HepG2 (cell line): ENCODE data around the gene CDH23. TPM values are rescaled to one million over a fixed set of nuclear protein-coding genes. Genes with fewer than 3 reads are reported as not detected.

Source experiments
- ATAC-seq: fragments of 200-7000 bp; cut with Tn5 transposase; 3 replicates; pipeline ENCODE4 v1.9.1; 2020; ENCODE audit warnings: mild to moderate bottlenecking, moderate library complexity
- BruUV-seq: library from RNA; stranded (reverse); fragments of 400-500 nt; replicated peaks from 2 replicates; lab custom pipeline; 2021; lab: Mats Ljungman, UMichigan
- CTCF ChIA-PET: fragments of 300-600 bp; formaldehyde crosslinking; extraction: SDS; loops from one replicate; lab custom pipeline; 2021; ENCODE audit warnings: low total read pairs, inconsistent platforms, low intra/inter-chr PET ratio; lab: Yijun Ruan, JAX
- POLR2A ChIA-PET: fragments of 350-600 bp; sonication (Branson Sonifier 250); formaldehyde crosslinking; loops from one replicate; lab custom pipeline; 2020; ENCODE audit warnings: antibody characterized with exemption, inconsistent platforms; lab: Yijun Ruan, JAX
- DNase-seq: peaks from one replicate; pipeline ENCODE4 v3.0.0-alpha.2; 2015; ENCODE audit warnings: low spot score
- FAIRE-seq: peaks from 3 replicates; lab custom pipeline; 2011; peaks lifted over from hg19 to GRCh38; lab: Jason Lieb, UNC
- H2AFZ ChIP-seq: one replicate; pipeline ENCODE4 v1.6.1; 2011; ENCODE audit warnings: low read length, inconsistent platforms
- H3K27ac ChIP-seq: fragments of 300-600 bp; 3 replicates; pipeline ENCODE4 v1.8.0; 2011; ENCODE audit warnings: mixed run types, mild to moderate bottlenecking, mixed read lengths, low read length, inconsistent platforms; ENCODE audit not compliant: insufficient read depth; ENCODE audit errors: extremely low read length
- H3K27me3 ChIP-seq, 2 experiments: fragments of 200-600 bp in 1 of 2; 2 replicates in 1 of 2; 3 replicates in 1 of 2; pipeline versions ENCODE4 v1.6.0 to v1.8.0; 2011; ENCODE audit warnings: low read length in 2 of 2, mild to moderate bottlenecking in 2 of 2, moderate library complexity in 2 of 2, inconsistent platforms in 1 of 2; ENCODE audit not compliant: insufficient read depth in 2 of 2, control insufficient read depth in 1 of 2
- H3K36me3 ChIP-seq, 2 experiments: fragments of 200-600 bp in 1 of 2; replicated peaks in 1 of 2; 2 replicates in 1 of 2; 3 replicates in 1 of 2; pipeline versions ENCODE4 v1.5.1 to v1.8.0; 2011; ENCODE audit warnings: low read length in 2 of 2, inconsistent platforms in 1 of 2; ENCODE audit not compliant: insufficient read depth in 2 of 2, control insufficient read depth in 1 of 2
- H3K4me1 ChIP-seq: 2 replicates; pipeline ENCODE4 v1.5.1; 2012; ENCODE audit warnings: low read length, inconsistent platforms; ENCODE audit not compliant: insufficient read depth
- H3K4me2 ChIP-seq: 2 replicates; pipeline ENCODE4 v1.6.0; 2011; ENCODE audit warnings: low read depth, low read length, inconsistent platforms
- H3K4me3 ChIP-seq, 3 experiments: fragments of 200-600 bp in 1 of 3; sonication (generic), shearing (Covaris generic) in 1 of 3; replicated peaks in 1 of 3; 2 replicates each; pipeline ENCODE4 v1.5.1; 2011 to 2016; ENCODE audit warnings: low read length in 3 of 3, inconsistent platforms in 2 of 3, low read depth in 2 of 3, mild to moderate bottlenecking in 2 of 3, control low read depth in 1 of 3, mixed read lengths in 1 of 3; ENCODE audit not compliant: insufficient read depth in 1 of 3
- H3K79me2 ChIP-seq: one replicate; pipeline ENCODE4 v1.6.1; 2011; ENCODE audit warnings: low read length, inconsistent platforms; ENCODE audit not compliant: insufficient read depth
- H3K9ac ChIP-seq: 2 replicates; pipeline ENCODE4 v1.6.0; 2011; ENCODE audit warnings: mild to moderate bottlenecking, low read depth, low read length, inconsistent platforms; ENCODE audit not compliant: insufficient read depth
- H3K9me3 ChIP-seq: 2 replicates; pipeline ENCODE4 v1.5.1; 2012; ENCODE audit warnings: mild to moderate bottlenecking, low read length
- H4K20me1 ChIP-seq: 2 replicates; pipeline ENCODE4 v1.6.0; 2011; ENCODE audit warnings: inconsistent platforms, mild to moderate bottlenecking, low read length, moderate library complexity; ENCODE audit not compliant: insufficient read depth
- AGO2 ChIP-seq: fragments of 200-400 bp; formaldehyde crosslinking; optimal IDR thresholded peaks from 2 replicates; pipeline ENCODE3; 2017; ENCODE audit warnings: mild to moderate bottlenecking, low read depth, low read length, moderate library complexity
- BORCS8-MEF2B ChIP-seq: sonication (generic); formaldehyde crosslinking; IDR thresholded peaks from 2 replicates; pipeline ENCODE4 v1.8.0; 2022; ENCODE audit warnings: mild to moderate bottlenecking, missing genetic modification reagents
- RBM22 ChIP-seq: fragments of 200-400 bp; formaldehyde crosslinking; optimal IDR thresholded peaks from 2 replicates; pipeline ENCODE3; 2017; ENCODE audit warnings: mild to moderate bottlenecking, low read length, moderate library complexity
- THAP11 ChIP-seq: IDR thresholded peaks from 2 replicates; pipeline ENCODE4 v1.6.1; 2016; ENCODE audit warnings: missing biosample characterization, missing genetic modification reagents
- ZFP41 ChIP-seq: sonication (generic); formaldehyde crosslinking; IDR thresholded peaks from 2 replicates; pipeline ENCODE4 v1.4.0; 2020; ENCODE audit warnings: mild to moderate bottlenecking, missing genetic modification reagents, borderline replicate concordance
- ZNF333 ChIP-seq: sonication (generic); formaldehyde crosslinking; IDR thresholded peaks from 2 replicates; pipeline ENCODE4 v1.4.0; 2020; ENCODE audit warnings: mild to moderate bottlenecking, missing genetic modification reagents, borderline replicate concordance
- ZNF33A ChIP-seq: sonication (generic); formaldehyde crosslinking; IDR thresholded peaks from 2 replicates; pipeline ENCODE4 v1.5.1; 2020; ENCODE audit warnings: missing genetic modification reagents, mild to moderate bottlenecking, moderate library complexity, borderline replicate concordance
- ZNF431 ChIP-seq: sonication (generic); formaldehyde crosslinking; IDR thresholded peaks from 2 replicates; pipeline ENCODE4 v1.9.0; 2022; ENCODE audit warnings: missing genetic modification reagents, low read depth, mild to moderate bottlenecking, borderline replicate concordance
- ZNF607 ChIP-seq: sonication (generic); formaldehyde crosslinking; IDR thresholded peaks from 2 replicates; pipeline ENCODE4 v1.5.1; 2020; ENCODE audit warnings: missing genetic modification reagents, mild to moderate bottlenecking, borderline replicate concordance
- WGBS: methylation state at CpG from one replicate; pipeline ENCODE4 v1.1.6; 2017; ENCODE audit warnings: low lambda C conversion rate; 5-methylcytosine and 5-hydroxymethylcytosine counted together
- in situ Hi-C: cut with HindIII; loops from 2 replicates; pipeline ENCODE4 v1.10.0; 2017; ENCODE audit warnings: low pct_unique_long_range_greater_than_20kb; ENCODE audit not compliant: extremely low pct_ligation_motif_present
- intact Hi-C: fragments of 100-400 bp; cut with micrococcal nuclease; formaldehyde crosslinking; loops from one replicate; pipeline ENCODE4 v1.10.0; 2022; ENCODE audit not compliant: unreplicated experiment
- polyA plus RNA-seq, 8 experiments: library from polyadenylated mRNA; depleted of rRNA in 3 of 8; stranded (reverse) in 7 of 8; unstranded in 1 of 8; fragments of >200 nt; fragmentation: Illumina TruSeq in 4 of 8; extraction: Trizol in 4 of 8; gene quantifications; 2 replicates each; pipeline versions ENCODE4 v1.2.1 to v1.2.3, GENCODE V29; 2011 to 2016; ENCODE audit warnings: low read depth in 4 of 8, missing spikeins in 1 of 8, mixed read lengths in 1 of 8; ENCODE audit not compliant: insufficient read depth in 1 of 8
- total RNA-seq, 5 experiments: library from RNA; depleted of rRNA; stranded (reverse); fragments of >200 nt; fragmentation: Illumina TruSeq; extraction: Trizol; gene quantifications; 2 replicates each; pipeline ENCODE4 v1.2.3, GENCODE V29; 2016; ENCODE audit warnings: low read depth in 1 of 5
- TF ChIP-seq, protein P1 (sequence below), 2 experiments: sonication (generic) in 1 of 2; formaldehyde crosslinking in 1 of 2; IDR thresholded peaks; 2 replicates each; pipeline versions ENCODE4 v1.4.0 to v1.6.1; 2018 to 2020; ENCODE audit warnings: missing genetic modification reagents in 2 of 2, borderline replicate concordance in 1 of 2, low read depth in 1 of 2, mild to moderate bottlenecking in 1 of 2, missing biosample characterization in 1 of 2
- TF ChIP-seq, protein P2 (sequence below): IDR thresholded peaks from 2 replicates; pipeline ENCODE4 v1.6.1; 2016; ENCODE audit warnings: low read depth, control low read depth

The CDH23 gene
- total and polyA plus RNA-seq, 2 of the 13 experiments (the other 11 are each of a cell fraction or from before 2014, with no cell fraction given): 0.13 TPM; not detected in 1

GRCh38 chr10:71817831-71818655, 421.3 kb downstream of the CDH23 start:
- no peak overlapping the region for H3K4me3 ChIP-seq
- H3K9me3 ChIP-seq: no peaks in the 10 kb centered on the region
- in situ Hi-C loops (no loop called here), intact Hi-C loops (no loop called here)
- FAIRE-seq (no peak), DNase-seq (no peak), ATAC-seq (no peak)
- no peak overlapping the region for H3K9ac ChIP-seq
- no peak overlapping the region for H2AFZ ChIP-seq
- H3K27me3 ChIP-seq: no peaks in the 10 kb centered on the region
- peak; percentile 3 for TF ChIP-seq RBM22
- peak; percentile 62 for TF ChIP-seq AGO2
- no peak for TF ChIP-seq BORCS8-MEF2B (CRISPR knock-in tag)
- ChIA-PET CTCF (no interaction called here), POLR2A (interaction anchor here (0.6 kb wide), 1 partner anchor 9 kb away, joined by 3 read pairs; no protein-coding TSS in a partner anchor)
- H4K20me1 ChIP-seq: no peaks in the 10 kb centered on the region
- H3K4me2 ChIP-seq: no peak overlapping the region
- 96% methylated on average over 7 of the region's 9 CpGs for WGBS
- H3K27ac ChIP-seq: no peak overlapping the region
- BruUV-seq: no TSS peak
- H3K36me3 ChIP-seq: peaks cover 50 to 75% of the 10 kb centered on the region in 2 experiments
- H3K79me2 ChIP-seq: no peaks in the 10 kb centered on the region
- H3K4me1 ChIP-seq: no peaks in the 10 kb centered on the region

GRCh38 chr10:71818674-71819260, 422.0 kb downstream of the CDH23 start:
- ChIA-PET CTCF (no interaction called here), POLR2A (interaction anchor here (0.6 kb wide), 1 partner anchor 8 kb away, joined by 3 read pairs; no protein-coding TSS in a partner anchor)
- in situ Hi-C loops: no loop called here
- Histone ChIP-seq H3K4me1 (no peaks in the 10 kb centered on the region), H3K4me2 (no peak overlapping the region), H4K20me1 (no peaks in the 10 kb centered on the region), H3K27ac (no peak overlapping the region), H3K9ac (no peak overlapping the region), H3K27me3 (no peaks in the 10 kb centered on the region), H3K4me3 (no peak overlapping the region), H3K36me3 (peaks cover 55 to 82% of the 10 kb centered on the region in 2 experiments), H3K9me3 (no peaks in the 10 kb centered on the region), H3K79me2 (no peaks in the 10 kb centered on the region), H2AFZ (no peak overlapping the region)
- ATAC-seq (no peak), FAIRE-seq (no peak), DNase-seq (no peak)
- intact Hi-C loops: no loop called here
- BruUV-seq: no TSS peak
- WGBS: 97% methylated on average over 14 of the region's 14 CpGs
- no peak for TF ChIP-seq ZNF33A (CRISPR knock-in tag)
- TF ChIP-seq, protein P1, sequence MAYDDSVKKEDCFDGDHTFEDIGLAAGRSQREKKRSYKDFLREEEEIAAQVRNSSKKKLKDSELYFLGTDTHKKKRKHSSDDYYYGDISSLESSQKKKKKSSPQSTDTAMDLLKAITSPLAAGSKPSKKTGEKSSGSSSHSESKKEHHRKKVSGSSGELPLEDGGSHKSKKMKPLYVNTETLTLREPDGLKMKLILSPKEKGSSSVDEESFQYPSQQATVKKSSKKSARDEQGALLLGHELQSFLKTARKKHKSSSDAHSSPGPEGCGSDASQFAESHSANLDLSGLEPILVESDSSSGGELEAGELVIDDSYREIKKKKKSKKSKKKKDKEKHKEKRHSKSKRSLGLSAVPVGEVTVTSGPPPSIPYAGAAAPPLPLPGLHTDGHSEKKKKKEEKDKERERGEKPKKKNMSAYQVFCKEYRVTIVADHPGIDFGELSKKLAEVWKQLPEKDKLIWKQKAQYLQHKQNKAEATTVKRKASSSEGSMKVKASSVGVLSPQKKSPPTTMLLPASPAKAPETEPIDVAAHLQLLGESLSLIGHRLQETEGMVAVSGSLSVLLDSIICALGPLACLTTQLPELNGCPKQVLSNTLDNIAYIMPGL (CRISPR knock-in tag; IDR thresholded peaks at IDR 0.05; ENCODE audit: borderline replicate concordance in 1 of 2, low read depth in 1 of 2): no peak
- no peak for TF ChIP-seq ZFP41
- no peak for TF ChIP-seq ZNF333 (CRISPR knock-in tag)
- TF ChIP-seq ZNF431: no peak
- TF ChIP-seq ZNF607: no peak
- TF ChIP-seq, protein P2, sequence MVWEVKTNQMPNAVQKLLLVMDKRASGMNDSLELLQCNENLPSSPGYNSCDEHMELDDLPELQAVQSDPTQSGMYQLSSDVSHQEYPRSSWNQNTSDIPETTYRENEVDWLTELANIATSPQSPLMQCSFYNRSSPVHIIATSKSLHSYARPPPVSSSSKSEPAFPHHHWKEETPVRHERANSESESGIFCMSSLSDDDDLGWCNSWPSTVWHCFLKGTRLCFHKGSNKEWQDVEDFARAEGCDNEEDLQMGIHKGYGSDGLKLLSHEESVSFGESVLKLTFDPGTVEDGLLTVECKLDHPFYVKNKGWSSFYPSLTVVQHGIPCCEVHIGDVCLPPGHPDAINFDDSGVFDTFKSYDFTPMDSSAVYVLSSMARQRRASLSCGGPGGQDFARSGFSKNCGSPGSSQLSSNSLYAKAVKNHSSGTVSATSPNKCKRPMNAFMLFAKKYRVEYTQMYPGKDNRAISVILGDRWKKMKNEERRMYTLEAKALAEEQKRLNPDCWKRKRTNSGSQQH: no peak
- no peak for TF ChIP-seq THAP11
